Measurements from ENCODE around the gene ZBTB20. TPM values are rescaled to one million over a fixed set of nuclear protein-coding genes. Genes with fewer than 3 reads are reported as not detected.

Gene ZBTB20
- polyA plus RNA-seq, 1 of the 3 experiments (the other 2 are of a cell fraction), result 0.43 TPM

GRCh38 chr3:114803042-114803695, 343.9 kb downstream of the ZBTB20 start:
- POLR2A ChIA-PET, result no interaction called here
- no peaks in the 10 kb centered on the region for H3K9me3 ChIP-seq
- CTCF ChIA-PET, result no interaction called here

GRCh38 chr3:114800272-114801031, 346.6 kb downstream of the ZBTB20 start:
- Histone ChIP-seq H3K9me3 (no peaks in the 10 kb centered on the region), H3K27ac (ENCODE audit: low read depth in 2 of 2, low read length in 1 of 2) (no peak overlapping the region), H3K4me3 (ENCODE audit: low read depth in 2 of 2, low read length in 1 of 2) (no peak overlapping the region), H3F3A (replicated peaks; ENCODE audit: insufficient read depth) (no peaks in the 10 kb centered on the region), H4K20me1 (ENCODE audit: insufficient read depth) (no peaks in the 10 kb centered on the region), H3K9me2 (no peaks in the 10 kb centered on the region), H3K79me2 (ENCODE audit: insufficient read depth) (no peaks in the 10 kb centered on the region), H3K9ac (no peak overlapping the region), H3K4me1 (ENCODE audit: control insufficient read depth in 1 of 2, insufficient read depth in 2 of 2, low read depth in 1 of 2, low read length in 1 of 2) (no peaks in the 10 kb centered on the region; a peak in 1 of 4 replicates), H2AFZ (ENCODE audit: low read depth) (no peak overlapping the region), H3K27me3 (ENCODE audit: insufficient read depth) (no peaks in the 10 kb centered on the region), H3K36me3 (replicated peaks in 1 of 2; ENCODE audit: control insufficient read depth in 1 of 2, insufficient read depth in 2 of 2, low read length in 1 of 2) (no peaks in the 10 kb centered on the region), H3K4me2 (no peak overlapping the region)
- ChIA-PET POLR2A (no interaction called here), CTCF (interaction anchor here (1.0 to 1.3 kb wide), 2 partner anchors 11 to 292 kb away, joined by 3 to 4 read pairs; no protein-coding TSS in a partner anchor)
- DNase-seq, result no peak
- TF ChIP-seq ELF1 (IDR thresholded peaks at IDR 0.05), result no peak
- TF ChIP-seq CHD2 (IDR thresholded peaks at IDR 0.05; ENCODE audit: low read length, partially characterized antibody), result no peak
- no peak for TF ChIP-seq FOXJ3 (CRISPR knock-in tag; IDR thresholded peaks at IDR 0.05)
- no peak for TF ChIP-seq ZBTB33 (IDR thresholded peaks at IDR 0.05; ENCODE audit: borderline replicate concordance, low read depth)
- no peak for TF ChIP-seq TEAD4 (IDR thresholded peaks at IDR 0.05; ENCODE audit: borderline replicate concordance, insufficient read depth)
- 87% methylated on average over 5 of the region's 5 CpGs for WGBS (ENCODE audit: low lambda C conversion rate)

More at GRCh38 chr3:114803042-114803695, 343.9 kb downstream of the ZBTB20 start:
- Histone ChIP-seq H4K20me1 (ENCODE audit: insufficient read depth) (no peaks in the 10 kb centered on the region), H3K9me2 (no peaks in the 10 kb centered on the region), H3K9ac (no peak overlapping the region), H3K36me3 (replicated peaks in 1 of 2; ENCODE audit: control insufficient read depth in 1 of 2, insufficient read depth in 2 of 2, low read length in 1 of 2) (no peaks in the 10 kb centered on the region), H3K4me1 (ENCODE audit: control insufficient read depth in 1 of 2, insufficient read depth in 2 of 2, low read depth in 1 of 2, low read length in 1 of 2) (no peaks in the 10 kb centered on the region), H3K4me3 (ENCODE audit: low read depth in 2 of 2, low read length in 1 of 2) (no peak overlapping the region), H3K27me3 (ENCODE audit: insufficient read depth) (no peaks in the 10 kb centered on the region), H3K79me2 (ENCODE audit: insufficient read depth) (no peaks in the 10 kb centered on the region), H3K4me2 (no peak overlapping the region), H3K27ac (ENCODE audit: low read depth in 2 of 2, low read length in 1 of 2) (no peak overlapping the region), H2AFZ (ENCODE audit: low read depth) (no peak overlapping the region), H3F3A (replicated peaks; ENCODE audit: insufficient read depth) (no peaks in the 10 kb centered on the region)
- TF ChIP-seq JUND (IDR thresholded peaks at IDR 0.05), result no peak
- 85% methylated on average over 5 of the region's 5 CpGs for WGBS (ENCODE audit: low lambda C conversion rate)
- no peak for DNase-seq

- Histone ChIP-seq H3K9ac (no peak overlapping the region), H3K79me2 (ENCODE audit: insufficient read depth) (no peaks in the 10 kb centered on the region), H3K9me2 (no peaks in the 10 kb centered on the region), H3F3A (replicated peaks; ENCODE audit: insufficient read depth) (no peaks in the 10 kb centered on the region), H3K4me1 (ENCODE audit: control insufficient read depth in 1 of 2, insufficient read depth in 2 of 2, low read depth in 1 of 2, low read length in 1 of 2) (no peaks in the 10 kb centered on the region; a peak in 1 of 4 replicates), H2AFZ (ENCODE audit: low read depth) (no peak overlapping the region), H3K4me3 (ENCODE audit: low read depth in 2 of 2, low read length in 1 of 2) (no peak overlapping the region), H3K27me3 (ENCODE audit: insufficient read depth) (no peaks in the 10 kb centered on the region), H3K4me2 (no peak overlapping the region), H3K27ac (ENCODE audit: low read depth in 2 of 2, low read length in 1 of 2) (no peak overlapping the region), H3K9me3 (no peaks in the 10 kb centered on the region), H4K20me1 (ENCODE audit: insufficient read depth) (no peaks in the 10 kb centered on the region), H3K36me3 (replicated peaks in 1 of 2; ENCODE audit: control insufficient read depth in 1 of 2, insufficient read depth in 2 of 2, low read length in 1 of 2) (no peaks in the 10 kb centered on the region)
- no peak for DNase-seq
- CTCF ChIA-PET, result no interaction called here
- POLR2A ChIA-PET, result no interaction called here
- 92% methylated on average over 4 of the region's 4 CpGs for WGBS (ENCODE audit: low lambda C conversion rate)
- TF ChIP-seq CTCF (IDR thresholded peaks at IDR 0.05) (no peak), EZH2phosphoT487 (IDR thresholded peaks at IDR 0.05; ENCODE audit: borderline replicate concordance, low read depth) (no peak)
These were observed 347.3 kb downstream of the ZBTB20 start for GRCh38 chr3:114799816-114800215.

Measured in SK-N-SH (cell line).